B cell (primary cell): Measurements from ENCODE around the gene COX17. TPM values are rescaled to one million over a fixed set of nuclear protein-coding genes. Genes with fewer than 3 reads are reported as not detected.

Experiments
- ATAC-seq: fragments of 200-7000 bp; cut with Tn5 transposase; one replicate; pipeline ENCODE4 v1.10.0; 2021; ENCODE audit warnings: low read depth, mild to moderate bottlenecking, moderate number of reproducible peaks, moderate library complexity
- CTCF ChIA-PET: fragments of 350-600 bp; sonication (Branson Sonifier 250); formaldehyde crosslinking; loops from one replicate; lab custom pipeline; 2021; ENCODE audit warnings: antibody characterized with exemption, inconsistent platforms; lab: Charles Lee
- POLR2A ChIA-PET: fragments of 350-600 bp; sonication (Branson Sonifier 250); formaldehyde crosslinking; loops from one replicate; lab custom pipeline; 2021; ENCODE audit warnings: antibody characterized with exemption; lab: Charles Lee
- DNase-seq: peaks from one replicate; pipeline ENCODE4 v3.0.0; 2013
- H2AFZ ChIP-seq: 2 replicates; pipeline ENCODE4 v1.6.1; 2012; ENCODE audit warnings: mild to moderate bottlenecking, low read depth, low read length; ENCODE audit not compliant: insufficient read depth, poor library complexity, severe bottlenecking
- H3K27ac ChIP-seq, 2 donors: 1 replicate in 1 of 2; 2 replicates in 1 of 2; pipeline ENCODE4 v1.5.1; 2012 to 2013; ENCODE audit warnings: low read length in 2 of 2, mild to moderate bottlenecking in 2 of 2, moderate library complexity in 1 of 2
- H3K27me3 ChIP-seq, 4 experiments: fragments of 200-600 bp in 1 of 4; sonication (generic) in 1 of 4; replicated peaks in 1 of 4; 1 replicate in 2 of 4; 2 replicates in 2 of 4; pipeline versions ENCODE4 v1.6.1 to v1.7.0; 2013 to 2016; ENCODE audit warnings: low read length in 3 of 4, mild to moderate bottlenecking in 2 of 4, mixed read lengths in 1 of 4, moderate library complexity in 1 of 4; ENCODE audit not compliant: insufficient read depth in 4 of 4, control insufficient read depth in 3 of 4; ENCODE audit errors: control extremely low read depth in 1 of 4
- H3K36me3 ChIP-seq, 2 experiments: replicated peaks in 1 of 2; 1 replicate in 1 of 2; 2 replicates in 1 of 2; pipeline versions ENCODE4 v1.6.1 to v1.7.1; 2013; ENCODE audit warnings: low read length in 1 of 2; ENCODE audit not compliant: insufficient read depth in 2 of 2, control insufficient read depth in 1 of 2; ENCODE audit errors: control extremely low read depth in 1 of 2, extremely low read depth in 1 of 2
- H3K4me1 ChIP-seq, 2 donors: fragments of 200-600 bp in 1 of 2; sonication (generic) in 1 of 2; 1 replicate in 1 of 2; 2 replicates in 1 of 2; pipeline versions ENCODE4 v1.5.1 to v1.6.1; 2013 to 2017; ENCODE audit warnings: low read length in 2 of 2; ENCODE audit not compliant: control insufficient read depth in 2 of 2, insufficient read depth in 2 of 2
- H3K4me2 ChIP-seq: replicated peaks from 2 replicates; pipeline ENCODE3; 2012; ENCODE audit warnings: mild to moderate bottlenecking, low read depth, low read length; ENCODE audit not compliant: poor library complexity, severe bottlenecking
- H3K4me3 ChIP-seq, 5 experiments: fragments of 200-600 bp in 1 of 5; sonication (generic) in 1 of 5; 1 replicate in 3 of 5; 2 replicates in 2 of 5; pipeline versions ENCODE4 v1.5.1 to v1.7.0; 2011 to 2016; ENCODE audit warnings: low read length in 4 of 5, mild to moderate bottlenecking in 4 of 5, low read depth in 2 of 5, control low read depth in 1 of 5, moderate library complexity in 1 of 5; ENCODE audit not compliant: insufficient read depth in 1 of 5; ENCODE audit errors: control extremely low read depth in 1 of 5, extremely low read depth in 1 of 5
- H3K79me2 ChIP-seq: fragments of 200-600 bp; sonication (generic); one replicate; pipeline ENCODE4 v1.6.0; 2016; ENCODE audit warnings: low read length; ENCODE audit not compliant: control insufficient read depth, insufficient read depth
- H3K9ac ChIP-seq: fragments of 200-600 bp; sonication (generic); 2 replicates; pipeline ENCODE4 v1.6.1; 2017; ENCODE audit warnings: mild to moderate bottlenecking, low read length, moderate library complexity
- H3K9me3 ChIP-seq, 3 donors: one replicate each; pipeline versions ENCODE4 v1.6.1 to v1.7.1; 2013; ENCODE audit warnings: low read length in 2 of 3; ENCODE audit not compliant: control insufficient read depth in 2 of 3, insufficient read depth in 1 of 3; ENCODE audit errors: control extremely low read depth in 1 of 3
- H4K20me1 ChIP-seq: 2 replicates; pipeline ENCODE4 v1.6.0; 2012; ENCODE audit warnings: mild to moderate bottlenecking, low read length; ENCODE audit not compliant: insufficient read depth, control insufficient read depth, poor library complexity, severe bottlenecking
- H3K27ac Mint-ChIP-seq: one replicate; pipeline ENCODE4 v1.8.0; 2021; ENCODE audit warnings: mixed read lengths
- H3K27me3 Mint-ChIP-seq: one replicate; pipeline ENCODE4 v1.8.0; 2021; ENCODE audit warnings: mixed read lengths
- H3K4me1 Mint-ChIP-seq: one replicate; pipeline ENCODE4 v1.8.0; 2021; ENCODE audit warnings: mixed read lengths
- H3K4me3 Mint-ChIP-seq: one replicate; pipeline ENCODE4 v1.8.0; 2021; ENCODE audit warnings: mixed read lengths
- H3K9me3 Mint-ChIP-seq: one replicate; pipeline ENCODE4 v1.8.0; 2022; ENCODE audit warnings: mixed read lengths; ENCODE audit not compliant: insufficient read depth
- EZH2 ChIP-seq: IDR thresholded peaks from 2 replicates; pipeline ENCODE4 v1.6.1; 2012; ENCODE audit warnings: borderline replicate concordance, low read depth, mild to moderate bottlenecking, moderate library complexity, low read length; ENCODE audit not compliant: insufficient read depth, poor library complexity, severe bottlenecking
- WGBS: methylation state at CpG from one replicate; pipeline ENCODE4 v1.1.5; 2013; ENCODE audit warnings: missing lambda C conversion rate; ENCODE audit not compliant: insufficient coverage; 5-methylcytosine and 5-hydroxymethylcytosine counted together
- intact Hi-C: fragments of 100-400 bp; cut with micrococcal nuclease; formaldehyde crosslinking; loops from one replicate; pipeline ENCODE4 v1.10.0; 2022
- polyA plus RNA-seq: library from polyadenylated mRNA; depleted of rRNA; stranded (reverse); fragments of >200 nt; gene quantifications from 2 replicates; pipeline ENCODE4 v1.2.3, GENCODE V29; 2012
- total RNA-seq, 2 donors: library from RNA; stranded (reverse); fragments of 120-200 nt in 1 of 2; gene quantifications; 1 replicate in 1 of 2; 2 replicates in 1 of 2; pipeline versions ENCODE4 v1.2.3 to v1.2.4, GENCODE V29; 2013 to 2022
- TF ChIP-seq, protein P1 (sequence below): fragments of 200-600 bp; IDR thresholded peaks from one replicate; pipeline ENCODE4 v1.8.0; 2022; ENCODE audit warnings: antibody characterized with exemption, mild to moderate bottlenecking

Gene COX17
- total and polyA plus RNA-seq, 2 donors (not counting 1 experiment from before 2014, with no cell fraction given): 20.0 to 47.8 TPM

DNA sequence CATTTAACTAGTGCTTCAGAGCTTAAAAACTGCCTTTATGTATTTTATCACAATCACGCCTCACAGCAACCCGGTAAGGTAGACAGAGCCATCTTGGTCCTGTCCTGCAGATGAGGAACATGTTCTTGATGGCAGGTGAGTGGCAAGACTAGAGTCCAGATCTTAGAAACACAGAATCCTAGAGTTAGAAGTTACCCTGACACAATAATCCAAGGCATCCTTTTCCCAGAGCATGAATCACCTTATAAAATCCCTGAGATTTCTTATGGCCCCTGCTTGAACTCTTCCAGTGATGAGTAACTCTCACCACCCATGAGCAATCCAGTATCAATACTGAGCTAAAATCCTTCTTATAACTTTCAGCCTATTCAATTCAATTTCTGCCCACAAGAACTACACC lies 33.7 kb downstream of the COX17 start:
- POLR2A ChIA-PET: no interaction called here

DNA sequence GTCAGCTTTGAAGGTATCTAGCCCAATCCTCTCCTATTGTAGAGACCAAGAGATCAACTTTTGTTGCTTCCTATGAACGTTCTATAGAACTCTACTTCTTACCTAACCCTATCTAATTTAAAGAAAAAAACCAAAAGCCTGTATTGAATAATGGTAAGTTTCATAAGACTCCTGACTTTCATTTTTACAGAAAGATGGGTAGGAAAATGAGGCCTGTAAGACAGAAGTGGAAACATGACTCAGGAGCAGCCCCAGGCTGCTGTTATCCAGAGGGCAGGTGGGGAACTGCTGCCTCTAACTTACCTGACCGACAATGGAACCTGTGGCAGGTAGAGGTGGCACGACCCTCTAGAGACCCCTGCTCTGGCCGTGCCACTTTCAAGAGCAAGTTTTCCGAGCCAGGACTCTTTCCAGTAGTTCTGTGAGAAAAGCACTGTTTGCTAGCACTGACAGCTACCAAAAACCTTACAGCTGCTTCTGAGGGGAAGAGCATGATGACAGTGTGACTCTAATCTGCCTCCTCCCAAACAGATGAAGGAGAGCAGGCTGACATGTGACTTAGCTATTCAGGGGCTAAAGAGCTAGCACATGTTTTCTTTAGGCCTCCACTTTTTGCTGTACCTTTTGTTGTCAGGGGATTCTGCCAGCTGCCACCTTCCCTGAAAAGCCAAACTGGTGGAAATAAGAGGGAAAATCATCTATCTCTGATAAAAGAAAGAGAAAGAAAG lies 34.3 kb downstream of the COX17 start:
- H2AFZ ChIP-seq: no peak overlapping the region
- peaks cover 17% of the 10 kb centered on the region for H3K4me1 Mint-ChIP-seq

More for the DNA sequence above, 33.7 kb downstream of the COX17 start:
- Mint-ChIP-seq H3K27ac (no peak overlapping the region), H3K9me3 (peaks cover 4% of the 10 kb centered on the region), H3K4me1 (peaks cover 12% of the 10 kb centered on the region), H3K27me3 (no peaks in the 10 kb centered on the region), H3K4me3 (no peak overlapping the region)
- Histone ChIP-seq H3K9ac (no peak overlapping the region), H4K20me1 (no peaks in the 10 kb centered on the region), H3K36me3 (peaks cover 0 to 20% of the 10 kb centered on the region in 2 experiments), H3K4me1 (peaks cover 8 to 9% of the 10 kb centered on the region in 2 donors), H3K4me3 (no peak overlapping the region), H3K9me3 (no peaks in the 10 kb centered on the region), H3K4me2 (no peak overlapping the region), H3K79me2 (no peaks in the 10 kb centered on the region), H2AFZ (no peak overlapping the region), H3K27ac (no peak overlapping the region), H3K27me3 (no peaks in the 10 kb centered on the region)
- intact Hi-C loops: no loop called here
- ATAC-seq (no peak), DNase-seq (no peak)
- CTCF ChIA-PET: no interaction called here
- no peak for TF ChIP-seq EZH2
- TF ChIP-seq, protein P1, sequence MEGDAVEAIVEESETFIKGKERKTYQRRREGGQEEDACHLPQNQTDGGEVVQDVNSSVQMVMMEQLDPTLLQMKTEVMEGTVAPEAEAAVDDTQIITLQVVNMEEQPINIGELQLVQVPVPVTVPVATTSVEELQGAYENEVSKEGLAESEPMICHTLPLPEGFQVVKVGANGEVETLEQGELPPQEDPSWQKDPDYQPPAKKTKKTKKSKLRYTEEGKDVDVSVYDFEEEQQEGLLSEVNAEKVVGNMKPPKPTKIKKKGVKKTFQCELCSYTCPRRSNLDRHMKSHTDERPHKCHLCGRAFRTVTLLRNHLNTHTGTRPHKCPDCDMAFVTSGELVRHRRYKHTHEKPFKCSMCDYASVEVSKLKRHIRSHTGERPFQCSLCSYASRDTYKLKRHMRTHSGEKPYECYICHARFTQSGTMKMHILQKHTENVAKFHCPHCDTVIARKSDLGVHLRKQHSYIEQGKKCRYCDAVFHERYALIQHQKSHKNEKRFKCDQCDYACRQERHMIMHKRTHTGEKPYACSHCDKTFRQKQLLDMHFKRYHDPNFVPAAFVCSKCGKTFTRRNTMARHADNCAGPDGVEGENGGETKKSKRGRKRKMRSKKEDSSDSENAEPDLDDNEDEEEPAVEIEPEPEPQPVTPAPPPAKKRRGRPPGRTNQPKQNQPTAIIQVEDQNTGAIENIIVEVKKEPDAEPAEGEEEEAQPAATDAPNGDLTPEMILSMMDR: no peak
- no CpG with 5 or more reads among the region's 2 CpGs for WGBS

More for the DNA sequence above, 34.3 kb downstream of the COX17 start:
- H3K4me2 ChIP-seq: no peak overlapping the region
- no peak overlapping the region for H3K9ac ChIP-seq
- peaks cover 0 to 14% of the 10 kb centered on the region in 2 experiments for H3K36me3 ChIP-seq
- CTCF ChIA-PET: no interaction called here
- no peak for DNase-seq
- H3K4me3 Mint-ChIP-seq: no peak overlapping the region
- no peaks in the 10 kb centered on the region for H3K9me3 ChIP-seq
- TF ChIP-seq, protein P1: no peak
- TF ChIP-seq EZH2: no peak
- H3K27ac Mint-ChIP-seq: no peak overlapping the region
- no peaks in the 10 kb centered on the region for H3K27me3 Mint-ChIP-seq
- intact Hi-C loops: no loop called here
- no peak overlapping the region for H3K27ac ChIP-seq
- H3K79me2 ChIP-seq: no peaks in the 10 kb centered on the region
- 90% methylated on average over 4 of the region's 5 CpGs for WGBS
- no peak overlapping the region for H3K4me3 ChIP-seq
- peaks cover 12 to 14% of the 10 kb centered on the region in 2 donors for H3K4me1 ChIP-seq
- no peaks in the 10 kb centered on the region for H3K27me3 ChIP-seq
- H3K9me3 Mint-ChIP-seq: peaks cover 4% of the 10 kb centered on the region
- POLR2A ChIA-PET: no interaction called here
- H4K20me1 ChIP-seq: no peaks in the 10 kb centered on the region
- ATAC-seq: no peak
